K562 (cell line): Measurements from ENCODE around the gene INPP5K. TPM values are rescaled to one million over a fixed set of nuclear protein-coding genes. Genes with fewer than 3 reads are reported as not detected.

Experiments
- ATAC-seq: fragments of 200-7000 bp; cut with Tn5 transposase; 3 replicates; pipeline ENCODE4 v1.9.1; 2020; ENCODE audit warnings: moderate library complexity
- BruUV-seq: library from RNA; stranded (reverse); fragments of 400-500 nt; replicated peaks from 2 replicates; lab custom pipeline; 2021; lab: Mats Ljungman, UMichigan
- CTCF ChIA-PET: fragments of 300-600 bp; formaldehyde crosslinking; extraction: SDS; loops from one replicate; lab custom pipeline; 2021; ENCODE audit warnings: low intra/inter-chr PET ratio; lab: Yijun Ruan, JAX
- POLR2A ChIA-PET: fragments of 300-600, 350-650 bp; sonication (Branson Sonifier 250); formaldehyde crosslinking; extraction: SDS; loops from one replicate; lab custom pipeline; 2021; ENCODE audit warnings: antibody characterized with exemption, inconsistent platforms; lab: Yijun Ruan, JAX
- DNase-seq, 4 experiments: peaks; one replicate each; pipeline versions ENCODE4 v3.0.0 to v3.0.0-alpha.2; 2011 to 2018; ENCODE audit warnings: low spot score in 3 of 4, mixed read lengths in 3 of 4; ENCODE audit errors: extremely low read depth in 1 of 4
- FAIRE-seq: peaks from 2 replicates; lab custom pipeline; 2011; peaks lifted over from hg19 to GRCh38; lab: Jason Lieb, UNC
- H2AFZ ChIP-seq: 2 replicates; pipeline ENCODE4 v1.6.0; 2011; ENCODE audit warnings: low read depth, low read length, control low read depth, inconsistent platforms
- H3K27ac ChIP-seq: fragments of 200-600 bp; 3 replicates; pipeline ENCODE4 v1.8.0; 2011; ENCODE audit warnings: low read depth, mild to moderate bottlenecking, control low read depth, inconsistent platforms, low read length, moderate library complexity, mixed read lengths; ENCODE audit errors: extremely low read depth
- H3K27me3 ChIP-seq, 2 experiments: fragments of 300-600 bp in 1 of 2; 2 replicates in 1 of 2; 3 replicates in 1 of 2; pipeline versions ENCODE4 v1.6.0 to v1.8.0; 2011; ENCODE audit warnings: inconsistent platforms in 2 of 2, low read length in 2 of 2, mild to moderate bottlenecking in 1 of 2, mixed read lengths in 1 of 2, moderate library complexity in 1 of 2; ENCODE audit not compliant: control insufficient read depth in 2 of 2, insufficient read depth in 2 of 2
- H3K36me3 ChIP-seq: fragments of 300-600 bp; 3 replicates; pipeline ENCODE4 v1.8.0; 2011; ENCODE audit warnings: mild to moderate bottlenecking, low read length, inconsistent platforms; ENCODE audit not compliant: control insufficient read depth, insufficient read depth
- H3K4me1 ChIP-seq, 2 experiments: fragments of 200-600 bp in 1 of 2; replicated peaks in 1 of 2; 2 replicates in 1 of 2; 3 replicates in 1 of 2; pipeline versions ENCODE4 v1.5.1 to v1.8.0; 2011; ENCODE audit warnings: inconsistent platforms in 2 of 2, low read length in 2 of 2, mild to moderate bottlenecking in 1 of 2, mixed read lengths in 1 of 2, moderate library complexity in 1 of 2; ENCODE audit not compliant: control insufficient read depth in 2 of 2, insufficient read depth in 2 of 2
- H3K4me2 ChIP-seq: 2 replicates; pipeline ENCODE4 v1.6.1; 2011; ENCODE audit warnings: low read length, control low read depth, inconsistent platforms, mixed read lengths; ENCODE audit not compliant: insufficient read depth
- H3K4me3 ChIP-seq: fragments of 200-600 bp; sonication (generic), shearing (Covaris generic); 2 replicates; pipeline ENCODE4 v1.5.1; 2016; ENCODE audit warnings: control low read depth, inconsistent platforms
- H3K79me2 ChIP-seq: fragments of 200-600 bp; 3 replicates; pipeline ENCODE4 v1.8.0; 2011; ENCODE audit warnings: low read length, inconsistent platforms; ENCODE audit not compliant: control insufficient read depth, insufficient read depth
- H3K9ac ChIP-seq, 2 experiments: 2 replicates each; pipeline versions ENCODE4 v1.6.0 to v1.6.1; 2011; ENCODE audit warnings: low read depth in 2 of 2, low read length in 2 of 2, control low read depth in 1 of 2, inconsistent platforms in 1 of 2, mild to moderate bottlenecking in 1 of 2, mixed read lengths in 1 of 2; ENCODE audit not compliant: insufficient read depth in 1 of 2
- H3K9me1 ChIP-seq: one replicate; pipeline ENCODE4 v1.6.0; 2011; ENCODE audit warnings: inconsistent platforms, mild to moderate bottlenecking, low read length, moderate library complexity; ENCODE audit not compliant: control insufficient read depth, insufficient read depth
- H3K9me3 ChIP-seq: replicated peaks from 2 replicates; pipeline ENCODE4 v1.5.1; 2011; ENCODE audit warnings: low read depth, low read length, inconsistent platforms; ENCODE audit not compliant: control insufficient read depth, insufficient read depth
- H4K20me1 ChIP-seq: replicated peaks from 2 replicates; pipeline ENCODE4 v1.6.1; 2011; ENCODE audit warnings: low read length, inconsistent platforms, mixed read lengths; ENCODE audit not compliant: control insufficient read depth, insufficient read depth
- ARID1B ChIP-seq: fragments of 450-650 bp; IDR thresholded peaks from 2 replicates; pipeline ENCODE4 v1.6.1; 2016; ENCODE audit warnings: antibody characterized with exemption, mild to moderate bottlenecking, inconsistent platforms
- ATF7 ChIP-seq: fragments of 450-650 bp; IDR thresholded peaks from 2 replicates; pipeline ENCODE4 v1.7.1; 2014; ENCODE audit warnings: mild to moderate bottlenecking, moderate library complexity
- CTCF ChIP-seq, 3 experiments: IDR thresholded peaks in 2 of 3; conservative IDR thresholded peaks in 1 of 3; 2 replicates each; pipeline ENCODE4 v1.5.1; 2011 to 2012; ENCODE audit warnings: low read length in 3 of 3, mild to moderate bottlenecking in 3 of 3, control low read depth in 2 of 3, improper control_type of control experiment in 1 of 3, inconsistent platforms in 1 of 3, low read depth in 1 of 3, mixed read lengths in 1 of 3, moderate library complexity in 1 of 3; ENCODE audit not compliant: insufficient read depth in 2 of 3
- KAT7 ChIP-seq: sonication (generic); formaldehyde crosslinking; IDR thresholded peaks from 2 replicates; pipeline ENCODE4 v1.8.0; 2022; ENCODE audit warnings: missing genetic modification reagents, mild to moderate bottlenecking, borderline replicate concordance
- MAFF ChIP-seq: IDR thresholded peaks from 2 replicates; pipeline ENCODE4 v1.6.1; 2012; ENCODE audit warnings: low read length, improper control_type of control experiment
- MYC ChIP-seq, 2 experiments: fragments of 250-450 bp in 1 of 2; sonication (Bioruptor Pico) in 1 of 2; IDR thresholded peaks; 2 replicates each; pipeline versions ENCODE4 v1.5.1 to v1.6.1; 2012 to 2021; ENCODE audit warnings: low read depth in 2 of 2, borderline replicate concordance in 1 of 2, improper control_type of control experiment in 1 of 2, low read length in 1 of 2, mild to moderate bottlenecking in 1 of 2, moderate library complexity in 1 of 2
- PHF20 ChIP-seq: fragments of 450-650 bp; IDR thresholded peaks from 2 replicates; pipeline ENCODE4 v1.6.1; 2018; ENCODE audit not compliant: partially characterized antibody
- SMC3 ChIP-seq: conservative IDR thresholded peaks from 2 replicates; pipeline ENCODE4 v1.6.1; 2011; ENCODE audit warnings: low read depth, low read length, improper control_type of control experiment; ENCODE audit not compliant: insufficient read depth
- TCF15 ChIP-seq: fragments of 250-450 bp; sonication (Bioruptor Pico); IDR thresholded peaks from 2 replicates; pipeline ENCODE4 v1.8.0; 2022; ENCODE audit warnings: moderate library complexity, mild to moderate bottlenecking, inconsistent platforms
- TCF7 ChIP-seq: sonication (generic); IDR thresholded peaks from 2 replicates; pipeline ENCODE4 v1.6.1; 2016; ENCODE audit warnings: antibody characterized with exemption, borderline replicate concordance
- WGBS: fragments of 100-300 bp; shearing (Covaris generic); methylation state at CpG from one replicate; pipeline ENCODE4 v1.1.6; 2016; ENCODE audit warnings: low coverage, mixed read lengths; ENCODE audit not compliant: insufficient coverage; ENCODE audit errors: missing lambda C conversion rate; 5-methylcytosine and 5-hydroxymethylcytosine counted together
- in situ Hi-C: fragments of 300-500 bp; cut with MboI; formaldehyde crosslinking; loops from 4 replicates; pipeline ENCODE4 v1.15.0; 2018; ENCODE audit warnings: inconsistent platforms, mixed read lengths
- intact Hi-C: fragments of 100-400 bp; cut with micrococcal nuclease; formaldehyde crosslinking; loops from 2 replicates; pipeline ENCODE4 v1.14.2; 2022
- polyA plus RNA-seq, 8 experiments: library from polyadenylated mRNA; depleted of rRNA in 4 of 8; stranded (reverse) in 5 of 8; unstranded in 3 of 8; fragments of >200 nt; fragmentation: Nextera tagmentation in 2 of 8; fragmentation: Illumina TruSeq in 1 of 8; extraction: Ambion mirVana in 2 of 8; extraction: Trizol in 1 of 8; gene quantifications; 2 replicates each; pipeline versions ENCODE4 v1.2.1 to v1.2.3, GENCODE V29; 2011 to 2014; ENCODE audit warnings: inconsistent platforms in 1 of 8, missing spikeins in 1 of 8
- total RNA-seq, 7 experiments: library from RNA; depleted of rRNA in 6 of 7; stranded (reverse); fragments of >200 nt in 6 of 7; fragmentation: Illumina TruSeq in 2 of 7; extraction: Trizol in 2 of 7; gene quantifications; 2 replicates each; pipeline versions ENCODE4 v1.2.1 to v1.2.3, GENCODE V29; 2011 to 2021; ENCODE audit warnings: low replicate concordance in 1 of 7
- TF ChIP-seq, protein P1 (sequence below): fragments of 200-400 bp; formaldehyde crosslinking; IDR thresholded peaks from 2 replicates; pipeline ENCODE4 v1.6.1; 2017; ENCODE audit warnings: mild to moderate bottlenecking, low read depth, low read length, moderate library complexity

Gene INPP5K
- total and polyA plus RNA-seq, 9 of the 15 experiments (the other 6 are each of a cell fraction or from before 2014, with no cell fraction given) = 0.63 to 15.1 (median 10.1) TPM

DNA sequence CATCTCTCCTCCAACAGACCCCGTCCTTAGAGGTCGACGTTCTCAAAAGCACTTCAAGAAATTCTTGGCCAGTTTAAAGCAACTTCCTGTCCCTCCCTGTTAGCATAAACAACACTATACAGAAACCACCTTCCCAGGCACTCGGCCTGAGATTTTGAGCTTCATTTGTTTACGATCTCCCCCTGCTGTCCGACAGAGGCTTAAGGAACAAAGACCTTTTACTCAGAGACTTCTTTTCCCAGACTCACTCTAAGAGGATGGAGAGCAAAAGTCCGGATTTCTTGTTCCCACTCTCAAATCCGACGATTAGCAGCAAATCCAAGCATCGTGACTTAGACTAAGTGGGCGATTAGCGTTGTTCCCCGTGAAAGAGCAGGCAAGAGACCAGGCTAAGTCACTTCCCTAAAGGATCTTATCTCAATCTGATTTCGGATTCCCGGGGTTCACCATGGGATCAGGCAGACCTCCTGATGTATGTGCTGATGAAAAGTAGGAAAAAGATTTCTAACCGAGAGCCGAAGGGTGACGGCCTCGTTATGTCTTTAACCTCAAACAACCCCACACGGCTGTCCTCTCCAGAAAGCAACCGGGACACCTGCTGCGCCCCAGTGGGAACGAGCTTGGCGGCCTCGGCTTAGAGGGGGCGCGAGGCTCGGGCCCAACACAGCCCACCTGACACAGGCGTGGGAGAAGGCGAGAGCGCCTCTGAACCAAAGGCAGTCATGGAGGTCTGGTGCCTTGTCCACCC is 598 bp downstream of the INPP5K start:
- ChIA-PET POLR2A (interaction anchor here (0.6 to 2.1 kb wide), 21 partner anchors 10 to 1204 kb away, joined by 3 to 9 read pairs (median 4); partner anchors contain the start of gene MYO1C), CTCF (interaction anchor here (1.4 to 1.5 kb wide), 3 partner anchors 150 to 257 kb away, joined by 6 to 12 read pairs (median 8); no protein-coding TSS in a partner anchor)
- Histone ChIP-seq H2AFZ (peak overlapping the region; percentile 86), H3K9me3 (no peaks in the 10 kb centered on the region), H3K9ac (peak overlapping the region; percentile 66 to 96), H3K36me3 (peaks cover 25% of the 10 kb centered on the region; the same call in 2 of the 3 replicates), H4K20me1 (no peaks in the 10 kb centered on the region), H3K27me3 (no peaks in the 10 kb centered on the region), H3K4me3 (peak overlapping the region; percentile 92), H3K79me2 (peaks cover 25% of the 10 kb centered on the region), H3K4me2 (peak overlapping the region; percentile 93), H3K4me1 (peaks cover 20 to 22% of the 10 kb centered on the region in 2 experiments; a peak in 4 of 5 replicates), H3K9me1 (no peaks in the 10 kb centered on the region), H3K27ac (peak overlapping the region; percentile 66)
- ATAC-seq (peak; percentile 64), FAIRE-seq (peak; percentile 89), DNase-seq (peak in 2 of 4 experiments; percentile 57 to 79)
- WGBS = under 1% methylated on average over 26 of the region's 31 CpGs
- intact Hi-C loops = loop anchor here (1.0 to 10.0 kb wide), 4 partner anchors 27 to 241 kb away; partner anchors contain the start of genes BHLHA9, CRK and TRARG1
- TSS peak; percentile 66 for BruUV-seq
- in situ Hi-C loops = loop anchor here (10.0 kb wide), 1 partner anchor 241 kb away; the partner anchor contains the start of genes BHLHA9 and TRARG1
- TF ChIP-seq TCF15 (CRISPR knock-in tag) (no peak), MAFF (no peak), KAT7 (0 out of 2 replicates have a peak, but pooled peaks have one; percentile 37), TCF7 (no peak), ARID1B (no peak), PHF20 (peak; percentile 15), CTCF (IDR thresholded peaks at IDR 0.05 in 2 of 3, conservative IDR thresholded peaks at IDR 0.05 in 1 of 3; ENCODE audit: insufficient read depth in 2 of 3, low read depth in 1 of 3, low read length in 3 of 3) (peak; percentile 47 to 72 (median 60); a peak in 5 of 6 replicates), ATF7 (0 out of 2 replicates have a peak, but pooled peaks have one; percentile 11), MYC (IDR thresholded peaks at IDR 0.05; ENCODE audit: low read depth, low read length) (0 out of 2 replicates have a peak, but pooled peaks have one; percentile 27), MYC (CRISPR knock-in tag; IDR thresholded peaks at IDR 0.05; ENCODE audit: borderline replicate concordance, low read depth) (no peak), SMC3 (0 out of 2 replicates have a peak, but pooled peaks have one; percentile 10)
- TF ChIP-seq, protein P1, sequence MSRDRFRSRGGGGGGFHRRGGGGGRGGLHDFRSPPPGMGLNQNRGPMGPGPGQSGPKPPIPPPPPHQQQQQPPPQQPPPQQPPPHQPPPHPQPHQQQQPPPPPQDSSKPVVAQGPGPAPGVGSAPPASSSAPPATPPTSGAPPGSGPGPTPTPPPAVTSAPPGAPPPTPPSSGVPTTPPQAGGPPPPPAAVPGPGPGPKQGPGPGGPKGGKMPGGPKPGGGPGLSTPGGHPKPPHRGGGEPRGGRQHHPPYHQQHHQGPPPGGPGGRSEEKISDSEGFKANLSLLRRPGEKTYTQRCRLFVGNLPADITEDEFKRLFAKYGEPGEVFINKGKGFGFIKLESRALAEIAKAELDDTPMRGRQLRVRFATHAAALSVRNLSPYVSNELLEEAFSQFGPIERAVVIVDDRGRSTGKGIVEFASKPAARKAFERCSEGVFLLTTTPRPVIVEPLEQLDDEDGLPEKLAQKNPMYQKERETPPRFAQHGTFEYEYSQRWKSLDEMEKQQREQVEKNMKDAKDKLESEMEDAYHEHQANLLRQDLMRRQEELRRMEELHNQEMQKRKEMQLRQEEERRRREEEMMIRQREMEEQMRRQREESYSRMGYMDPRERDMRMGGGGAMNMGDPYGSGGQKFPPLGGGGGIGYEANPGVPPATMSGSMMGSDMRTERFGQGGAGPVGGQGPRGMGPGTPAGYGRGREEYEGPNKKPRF = no peak
